HG02885 (cell line): ENCODE results near the gene ADAMTS12.

Source experiments
- ATAC-seq: cut with Tn5 transposase; IDR thresholded peaks from one replicate; pipeline ENCODE4 v1.9.1; 2021; ENCODE audit warnings: mild to moderate bottlenecking; ENCODE audit not compliant: unreplicated experiment, poor library complexity

ADAMTS12 gene

DNA sequence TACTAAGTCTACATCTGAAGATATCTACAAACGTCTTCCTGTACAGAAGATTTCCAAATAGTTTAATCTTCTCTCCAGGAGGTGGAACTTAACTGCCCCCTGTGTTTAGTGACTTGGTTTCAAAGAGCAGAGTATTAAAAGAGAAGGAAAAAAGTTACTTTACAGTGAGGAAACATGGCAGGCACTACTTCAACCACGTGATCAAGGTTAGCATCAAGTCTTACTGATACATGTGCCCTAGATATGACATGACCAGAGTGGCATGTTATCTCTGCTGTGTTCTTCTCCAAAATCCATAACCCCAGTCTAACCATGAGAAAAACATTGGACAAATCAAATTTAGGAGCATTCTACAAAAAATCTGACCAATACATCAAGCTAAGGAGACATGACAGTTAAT is 125.8 kb downstream of the ADAMTS12 start:
- ATAC-seq: no peak

DNA sequence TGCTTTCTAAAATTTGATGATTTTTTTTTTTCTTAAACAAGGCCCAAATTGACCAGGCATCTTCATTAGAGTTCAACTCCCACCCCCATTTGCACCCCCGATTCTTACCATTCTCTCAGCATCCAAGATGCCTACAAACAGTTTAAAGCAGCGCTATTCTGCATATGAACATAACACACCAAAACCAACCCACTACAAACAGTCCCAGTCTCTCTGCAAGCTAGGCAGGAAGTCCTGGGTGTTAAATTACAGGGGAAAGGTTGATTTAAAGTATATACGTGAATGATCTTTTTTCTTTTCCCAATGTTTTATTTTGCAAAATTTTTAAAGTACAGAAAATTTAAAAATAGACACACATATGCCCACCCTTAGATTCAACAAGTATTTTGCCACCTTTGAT is 127.0 kb downstream of the ADAMTS12 start:
- no peak for ATAC-seq

DNA sequence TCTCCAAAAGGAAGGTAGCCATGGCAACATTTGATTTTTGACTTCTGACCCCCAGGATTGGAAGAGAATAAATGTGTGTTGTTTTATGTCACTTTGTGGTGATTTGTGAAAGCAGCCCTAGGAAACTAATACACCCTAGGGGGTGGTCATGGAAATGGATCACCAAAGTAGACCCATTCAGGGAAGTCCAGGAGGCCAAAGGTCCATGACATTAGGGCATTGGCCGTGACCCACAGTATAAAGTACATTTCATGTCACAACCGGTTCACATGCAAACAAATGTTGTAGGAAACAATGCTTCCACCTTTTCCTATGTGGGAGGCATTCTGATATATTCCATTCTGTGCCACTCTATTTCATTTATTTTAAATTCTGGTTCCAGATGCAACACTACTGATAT is 128.4 kb downstream of the ADAMTS12 start:
- no peak for ATAC-seq

DNA sequence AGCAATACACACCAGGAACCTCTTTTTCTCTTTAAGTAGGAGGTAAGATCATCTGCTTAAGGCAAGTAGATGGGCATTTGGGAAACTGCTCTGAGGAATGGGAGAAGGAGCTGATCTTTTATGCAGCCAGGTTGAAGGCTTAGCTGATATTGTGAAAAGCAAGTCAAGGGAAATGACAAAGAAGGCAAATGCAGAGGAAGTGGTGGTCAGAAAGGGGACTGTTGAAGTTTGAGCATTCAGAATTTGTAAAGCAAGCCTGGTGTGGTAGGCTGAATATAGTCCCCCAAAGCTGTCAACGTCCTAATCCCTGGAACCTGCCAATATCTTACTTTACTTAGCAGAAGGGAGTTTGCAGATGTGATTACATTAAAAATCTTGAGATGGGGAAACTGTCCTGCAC is 128.9 kb downstream of the ADAMTS12 start:
- no peak for ATAC-seq

DNA sequence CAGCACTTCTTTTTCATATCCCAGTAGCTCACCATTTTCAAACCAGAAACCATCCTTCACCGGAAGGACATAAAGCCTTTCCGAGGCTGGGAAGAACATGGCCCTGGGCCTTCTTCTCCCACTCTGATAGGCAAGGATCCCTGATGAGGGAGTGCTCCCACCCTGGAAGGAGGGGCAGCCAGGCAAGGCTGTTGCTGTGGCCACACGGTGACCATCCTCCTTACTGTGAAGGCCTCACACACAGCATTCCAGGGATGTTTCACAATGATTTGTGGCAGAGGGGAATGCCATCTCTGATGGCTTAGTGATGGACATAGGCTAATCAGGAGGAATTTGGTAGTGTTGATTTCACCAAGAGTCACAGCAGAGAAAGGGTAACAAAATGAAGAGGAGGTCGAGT is 130.7 kb downstream of the ADAMTS12 start:
- ATAC-seq: no peak

DNA sequence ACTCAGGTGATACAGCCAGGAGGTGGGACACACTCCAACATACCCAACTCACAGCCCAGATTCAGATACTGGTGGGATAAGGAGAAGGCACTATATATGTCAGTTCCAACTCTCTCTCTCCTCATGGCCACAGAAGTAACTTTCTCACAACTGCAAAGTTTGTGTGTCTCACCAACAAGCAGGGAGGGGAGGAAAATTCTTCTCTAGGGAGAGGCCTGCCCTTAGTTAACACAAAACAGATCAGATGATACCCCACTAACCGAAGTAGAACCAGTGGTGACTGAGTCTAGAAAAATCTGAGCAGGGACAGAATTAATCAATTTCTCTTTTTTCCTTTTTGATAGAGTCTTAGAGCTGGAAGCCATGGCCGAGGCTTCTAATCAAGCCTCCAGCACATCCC is 133.1 kb downstream of the ADAMTS12 start:
- no peak for ATAC-seq

DNA sequence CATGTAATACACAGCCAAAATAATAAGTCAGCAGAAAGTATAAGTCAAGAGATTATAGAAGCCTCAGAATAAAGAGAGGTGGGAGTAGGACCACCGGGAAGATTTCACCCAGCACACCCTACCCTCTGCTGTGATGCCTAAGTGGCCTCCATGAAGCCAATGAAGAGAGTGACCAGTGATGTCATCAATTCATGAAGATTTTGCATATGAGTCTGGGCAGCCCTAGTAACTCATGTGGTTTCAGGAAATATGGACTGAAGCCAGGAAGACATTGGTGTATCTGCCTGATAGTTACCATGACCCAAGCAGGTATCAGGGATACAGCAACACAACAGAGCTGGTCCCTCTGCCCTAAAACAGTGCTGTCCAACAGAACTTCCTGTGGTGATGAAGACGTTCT is 135.3 kb downstream of the ADAMTS12 start:
- ATAC-seq: no peak

DNA sequence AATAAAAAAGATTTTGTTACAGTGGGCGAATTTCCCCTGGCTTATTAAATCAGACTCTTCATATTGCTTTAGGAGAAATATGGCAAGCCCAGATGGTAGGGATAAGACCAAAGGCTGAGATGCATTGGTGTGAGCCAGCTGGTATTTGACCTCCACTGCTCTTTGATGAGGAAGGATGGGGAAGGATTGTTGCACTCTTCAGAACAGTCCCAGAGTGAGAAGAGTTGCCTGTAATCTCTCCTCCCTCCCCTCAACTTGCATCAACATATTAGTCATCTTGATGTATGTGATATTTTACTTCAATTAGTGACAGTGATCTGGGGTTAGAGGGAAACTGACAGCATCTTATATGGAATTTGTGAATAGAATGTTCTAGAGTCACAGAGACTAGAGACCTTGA is 136.6 kb downstream of the ADAMTS12 start:
- no peak for ATAC-seq

DNA sequence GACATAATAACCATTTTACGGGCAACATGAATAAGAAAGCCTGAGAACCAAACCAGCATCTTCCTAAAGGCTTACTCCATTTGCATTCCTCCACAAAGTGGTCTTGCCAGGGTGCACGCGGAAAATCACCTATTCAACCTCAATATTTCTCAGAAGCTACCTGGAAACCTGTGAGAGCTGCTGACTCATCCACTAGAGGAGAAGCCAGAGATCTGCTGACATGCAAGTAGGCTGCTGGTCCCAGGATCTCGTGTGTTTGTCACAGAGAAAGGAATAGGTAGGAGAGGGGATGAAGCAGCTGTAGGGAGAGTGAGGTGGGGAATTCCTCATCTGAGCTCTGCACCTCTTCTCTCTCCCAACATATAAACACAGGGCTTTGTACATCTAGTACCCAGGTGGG is 138.1 kb downstream of the ADAMTS12 start:
- no peak for ATAC-seq

DNA sequence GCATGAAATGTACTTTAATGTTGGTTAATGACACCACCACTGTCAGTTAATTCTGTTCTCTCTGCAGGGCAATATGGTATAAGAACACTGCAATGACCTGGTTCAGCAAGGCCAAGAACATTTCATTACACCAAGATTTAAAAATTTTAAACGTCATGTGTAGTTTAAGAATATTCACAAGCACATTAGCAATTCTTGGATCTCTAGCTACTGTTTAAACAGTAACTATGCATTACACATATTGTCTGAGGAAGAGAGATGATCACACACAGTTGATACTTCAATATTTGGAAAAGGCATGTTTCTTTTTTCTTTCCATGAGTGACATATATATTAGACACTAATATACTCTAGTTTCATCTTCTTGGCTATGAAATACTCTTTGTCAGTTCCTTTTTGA is 143.0 kb downstream of the ADAMTS12 start:
- no peak for ATAC-seq

DNA sequence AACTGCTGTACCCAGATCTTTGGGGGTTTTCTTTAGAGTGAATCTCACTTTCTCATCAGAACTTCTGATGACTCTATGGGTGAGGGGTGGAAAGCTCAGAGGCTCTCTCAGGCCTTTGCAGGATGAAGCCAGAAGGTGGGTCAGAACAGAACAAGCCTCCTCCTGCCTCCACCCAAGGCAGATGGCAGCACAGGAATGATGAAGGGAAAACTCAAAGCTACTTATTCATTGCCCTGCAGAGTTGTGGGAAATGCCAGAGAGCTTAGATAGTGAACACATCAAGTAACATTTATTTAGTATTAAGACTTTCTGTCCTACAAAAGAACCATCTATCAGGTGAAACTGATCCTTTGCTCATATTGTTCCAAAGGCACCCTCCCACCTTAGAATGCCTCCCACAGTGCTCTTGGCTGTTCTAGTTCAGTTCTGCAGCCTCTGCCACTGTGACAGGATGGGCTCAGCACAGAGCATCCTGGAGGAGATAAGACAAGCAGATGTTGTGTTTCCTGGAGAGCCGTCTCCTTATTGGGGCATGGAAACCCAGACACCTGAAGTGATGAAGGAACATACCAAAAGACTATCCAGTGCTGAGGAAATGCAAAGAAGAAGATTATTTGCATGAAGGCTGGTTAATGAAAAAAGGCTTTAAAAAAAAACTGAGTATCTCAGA is 146.6 kb downstream of the ADAMTS12 start:
- ATAC-seq: no peak

DNA sequence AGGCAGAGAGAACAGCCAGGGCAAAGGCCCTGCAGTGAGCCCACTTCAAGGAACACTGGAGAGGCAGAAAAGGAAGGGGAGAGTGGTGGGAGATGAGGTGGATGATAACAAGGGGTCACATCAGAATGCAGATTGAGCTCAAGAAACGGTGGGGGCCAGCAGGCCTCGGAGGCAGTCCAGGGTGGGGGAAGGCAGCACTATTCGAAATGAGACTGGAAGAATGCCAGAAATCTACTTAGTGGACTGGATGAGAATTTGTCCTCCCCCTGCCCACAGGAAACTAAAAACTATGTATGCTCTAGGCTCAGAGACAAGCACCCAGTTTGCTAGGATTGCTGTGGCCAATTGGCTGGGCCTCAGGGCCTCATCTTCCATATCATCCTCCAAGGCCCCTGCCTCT is 148.7 kb downstream of the ADAMTS12 start:
- ATAC-seq: no peak

DNA sequence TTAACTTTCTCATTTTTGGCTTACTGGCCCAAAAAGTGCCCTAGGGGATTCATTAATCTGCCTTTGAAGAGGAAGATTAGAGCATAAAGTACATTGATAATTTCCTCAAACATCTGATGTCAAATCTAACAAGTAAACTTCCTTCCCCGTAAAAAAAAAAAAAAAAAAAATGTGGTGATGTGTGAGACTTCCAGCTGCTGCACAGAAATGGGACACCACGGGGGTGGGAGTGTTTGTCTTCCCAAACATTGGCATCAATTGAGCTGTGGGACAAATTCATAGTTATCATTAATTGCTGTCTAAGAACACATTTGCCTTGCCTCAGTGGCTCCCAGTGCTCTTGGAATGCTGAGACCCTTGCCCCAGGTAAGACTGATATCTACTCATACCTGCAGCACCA is 149.6 kb downstream of the ADAMTS12 start:
- no peak for ATAC-seq

DNA sequence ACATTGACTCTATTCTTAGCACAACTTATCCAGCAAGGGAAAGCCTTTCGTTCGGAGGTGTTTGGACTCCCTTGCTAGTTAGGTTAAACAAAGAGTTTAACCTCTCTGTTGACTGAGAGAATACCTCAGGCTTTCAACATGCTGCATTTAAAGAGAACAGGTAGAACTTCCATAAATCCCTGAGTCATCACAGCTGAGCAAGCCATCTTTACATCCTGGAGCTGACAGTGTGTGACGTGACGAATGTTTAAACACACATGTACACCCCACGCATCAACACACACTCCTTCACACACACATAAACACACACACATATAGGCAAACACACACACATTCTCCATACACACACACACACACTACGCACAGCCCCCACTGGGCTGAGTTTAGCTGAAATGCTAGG is 152.8 kb downstream of the ADAMTS12 start:
- no peak for ATAC-seq

DNA sequence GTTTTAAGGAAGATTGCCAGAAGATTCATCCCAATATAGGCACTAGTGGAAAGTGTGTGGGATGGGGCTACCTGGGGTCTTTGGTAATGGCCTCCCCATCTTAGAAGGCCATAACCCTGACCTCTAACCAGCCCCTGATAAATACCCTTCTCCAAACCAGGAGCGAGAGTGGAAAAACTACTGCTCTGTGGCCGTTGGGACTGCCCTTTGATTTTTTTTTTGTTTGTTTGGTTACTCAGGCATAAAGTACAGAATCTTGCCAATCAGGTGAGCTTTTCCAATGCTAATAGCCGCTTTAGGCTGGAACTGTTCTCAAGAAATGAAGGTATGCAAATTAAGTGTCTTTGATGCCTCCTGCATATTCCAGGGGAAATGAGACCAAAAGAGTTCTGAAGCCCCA is 153.7 kb downstream of the ADAMTS12 start:
- ATAC-seq: no peak

DNA sequence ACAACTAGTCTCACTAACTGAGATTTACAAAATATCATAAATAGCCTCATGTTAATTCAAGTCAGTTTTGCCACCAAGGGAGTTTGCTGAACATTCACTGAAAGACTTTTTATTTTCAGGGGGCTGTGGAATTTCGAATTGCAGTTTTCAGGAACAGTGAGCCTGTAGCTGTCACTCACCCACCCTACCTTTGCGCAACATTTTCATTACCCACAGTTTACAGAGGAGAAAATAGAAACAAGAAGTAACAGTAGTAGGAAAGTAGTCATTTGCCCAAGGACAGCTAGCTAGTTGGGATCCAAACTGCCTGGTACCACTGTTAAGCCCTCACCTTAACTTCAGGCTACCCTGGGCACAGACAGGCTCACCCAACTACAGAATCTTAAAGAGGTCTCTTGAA is 154.1 kb downstream of the ADAMTS12 start:
- no peak for ATAC-seq

DNA sequence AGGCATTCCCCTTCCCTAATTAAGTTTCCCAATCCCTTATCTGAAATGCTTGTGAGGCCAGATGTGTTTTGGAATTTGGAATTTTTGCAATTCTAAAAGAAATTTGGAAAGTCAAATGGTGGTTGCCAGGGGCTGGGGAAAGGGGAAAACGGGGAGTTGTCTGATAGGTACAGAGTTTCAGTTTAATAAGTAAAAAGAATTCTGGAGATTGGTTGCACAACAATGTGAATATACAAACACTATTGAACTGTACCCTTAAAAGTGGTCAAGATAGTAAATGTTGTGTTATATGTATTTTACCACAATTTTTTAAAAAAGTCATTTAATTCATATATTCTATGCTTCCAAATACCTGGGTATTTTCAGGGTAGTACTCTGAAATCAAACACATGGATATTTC is 154.5 kb downstream of the ADAMTS12 start:
- ATAC-seq: no peak

DNA sequence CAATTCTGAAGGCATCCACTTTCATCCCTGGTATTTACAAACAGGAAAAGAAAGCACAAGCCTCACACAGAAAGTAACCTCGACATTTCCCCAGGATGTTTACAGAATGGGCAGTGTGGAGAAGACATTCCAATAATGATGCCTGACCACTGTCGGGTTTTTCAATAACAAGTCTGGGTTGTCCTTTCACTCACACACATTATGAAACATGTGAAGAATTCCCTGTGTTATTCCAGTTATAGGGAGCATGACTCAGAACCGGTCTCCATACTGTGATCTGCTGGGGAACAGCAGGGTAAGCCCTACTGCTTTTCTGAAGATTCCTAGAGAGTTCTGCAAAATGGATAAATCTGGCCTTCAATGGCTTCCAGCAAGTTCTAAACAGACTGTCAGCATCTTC is 155.3 kb downstream of the ADAMTS12 start:
- no peak for ATAC-seq

DNA sequence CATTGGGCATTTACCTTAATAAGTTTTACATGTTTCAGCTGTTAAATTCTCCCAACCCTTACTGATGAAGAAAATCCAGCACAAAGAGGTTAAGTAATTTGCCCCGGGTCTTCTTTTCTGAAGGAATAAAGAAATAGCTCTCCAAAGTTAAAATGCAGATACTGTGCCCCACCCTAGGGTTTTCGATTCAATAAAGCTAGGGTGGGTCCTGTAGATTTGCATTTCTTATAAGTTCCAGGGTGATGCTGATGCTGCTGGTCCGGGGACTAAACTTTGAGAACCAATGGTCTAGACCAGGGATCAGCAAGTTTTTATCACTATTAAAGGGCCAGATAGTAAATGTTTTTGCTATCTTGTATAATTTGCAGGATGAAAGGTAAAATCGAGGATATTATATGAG is 156.7 kb downstream of the ADAMTS12 start:
- no peak for ATAC-seq

DNA sequence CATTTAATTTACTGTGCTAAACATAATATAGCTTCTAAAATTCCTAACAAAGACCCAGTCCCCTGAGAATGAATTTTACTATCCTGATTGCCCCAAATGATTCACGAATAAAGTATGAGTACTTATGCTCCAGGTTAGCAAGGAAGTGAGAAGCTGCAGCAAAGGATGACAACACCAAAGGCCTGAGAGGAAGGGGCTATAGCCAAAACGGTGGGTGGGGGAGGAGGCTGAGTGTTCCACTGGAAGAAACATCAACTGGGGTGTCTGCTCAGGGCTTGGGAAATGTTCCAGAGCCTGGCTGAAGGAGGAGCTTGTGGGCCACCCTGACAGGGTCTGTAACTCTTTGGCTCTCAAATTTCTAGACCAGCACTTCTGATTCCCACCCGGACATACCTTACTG is 157.3 kb downstream of the ADAMTS12 start:
- ATAC-seq: no peak

DNA sequence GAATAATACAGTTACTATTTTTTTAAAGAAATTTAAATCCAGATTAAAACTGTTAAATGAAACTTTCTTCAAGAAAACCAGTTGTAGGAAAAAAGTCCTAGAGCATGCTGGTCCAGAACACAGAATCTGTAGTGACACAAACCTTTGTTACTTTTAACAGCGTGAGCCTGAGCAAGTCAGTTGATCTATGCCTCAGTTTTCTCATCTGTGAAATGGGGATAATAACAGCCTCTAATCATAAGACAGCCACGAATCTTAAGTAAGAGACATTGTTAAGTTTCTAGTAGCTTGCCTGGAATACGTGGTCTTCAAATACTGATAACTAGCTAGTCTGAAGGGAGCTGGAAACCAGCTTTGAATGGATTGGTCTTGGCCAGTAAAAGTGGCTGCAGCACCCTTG is 158.6 kb downstream of the ADAMTS12 start:
- ATAC-seq: no peak

DNA sequence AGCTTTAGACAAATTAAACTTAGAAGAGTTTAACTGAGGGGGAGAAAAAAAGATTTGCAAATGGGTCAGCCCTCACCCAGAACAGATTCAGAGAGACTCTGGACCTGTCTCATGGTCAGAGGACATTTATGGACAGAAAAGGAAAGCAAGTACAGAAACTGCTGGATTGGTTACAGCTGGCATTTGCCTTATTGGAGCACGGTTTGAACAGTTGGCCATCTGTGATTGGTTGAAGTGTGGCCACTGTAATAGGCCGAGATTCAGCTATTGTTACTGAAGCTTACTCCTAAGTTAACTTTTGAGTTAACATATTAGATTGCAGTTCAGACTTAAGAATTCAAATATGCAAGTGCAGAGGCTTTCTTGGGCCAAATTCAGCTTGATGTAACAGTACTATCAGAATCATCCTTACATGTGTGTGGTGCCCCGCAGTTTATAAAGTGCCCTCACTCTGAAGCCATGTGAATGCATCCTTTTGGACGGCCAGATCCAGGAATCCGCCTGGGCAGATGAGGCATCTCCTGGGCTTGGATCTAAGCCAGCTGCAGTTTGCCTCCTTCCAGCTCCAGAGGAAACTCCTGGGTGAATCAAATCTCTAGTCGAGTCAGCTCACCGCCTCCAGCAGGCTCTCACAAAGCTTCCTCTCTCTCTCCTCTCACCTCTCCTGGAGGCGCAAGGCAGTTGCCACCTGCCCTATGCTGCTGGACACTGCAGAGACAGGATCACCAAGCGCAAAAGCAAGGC is 165.2 kb downstream of the ADAMTS12 start:
- no peak for ATAC-seq
